NCI-H187 (cell line): ENCODE data around the gene CRACR2A.
A peak's percentile ranks its signal among the peaks of the same experiment; 100 is the strongest.

Experiments used
- DNase-seq, 2 experiments: peaks; one replicate each; lab custom pipeline; 2025; lab: John Stamatoyannopoulos, UW

The CRACR2A gene

DNA sequence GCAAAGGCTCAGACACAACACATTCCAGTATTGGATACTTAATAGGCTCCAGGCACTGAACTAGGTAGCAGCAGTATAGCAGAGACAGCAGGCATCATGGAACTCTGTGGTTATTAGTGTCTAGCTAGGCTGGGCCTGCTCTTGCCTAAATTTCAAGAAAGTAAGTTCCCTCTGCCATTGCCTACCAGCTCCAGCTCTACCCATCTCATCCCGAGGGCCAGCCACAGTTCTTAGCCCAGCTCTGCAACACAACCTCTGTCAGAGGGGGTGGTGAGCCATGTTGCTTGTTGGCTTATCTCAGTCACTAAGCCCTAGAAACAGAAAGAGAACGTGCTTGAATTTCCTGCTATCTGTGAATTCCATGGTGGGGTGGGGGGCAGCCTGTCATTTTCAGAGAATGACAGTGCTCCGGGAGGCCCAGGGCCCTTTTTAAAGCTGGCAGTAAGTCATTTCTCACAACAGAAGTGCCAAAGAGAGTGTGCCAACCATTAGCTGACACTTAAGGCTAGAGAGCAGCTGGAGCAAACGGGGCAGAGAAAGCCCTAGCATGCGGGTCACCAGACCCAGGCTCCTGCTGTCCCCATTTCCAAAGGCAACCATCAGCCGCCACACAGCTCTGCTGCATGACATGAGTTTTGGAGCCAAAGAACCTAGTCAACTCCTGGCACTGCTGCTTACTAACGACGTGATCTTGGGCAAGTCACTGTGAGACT, 156.1 kb downstream of the CRACR2A start:
- no peak for DNase-seq

DNA sequence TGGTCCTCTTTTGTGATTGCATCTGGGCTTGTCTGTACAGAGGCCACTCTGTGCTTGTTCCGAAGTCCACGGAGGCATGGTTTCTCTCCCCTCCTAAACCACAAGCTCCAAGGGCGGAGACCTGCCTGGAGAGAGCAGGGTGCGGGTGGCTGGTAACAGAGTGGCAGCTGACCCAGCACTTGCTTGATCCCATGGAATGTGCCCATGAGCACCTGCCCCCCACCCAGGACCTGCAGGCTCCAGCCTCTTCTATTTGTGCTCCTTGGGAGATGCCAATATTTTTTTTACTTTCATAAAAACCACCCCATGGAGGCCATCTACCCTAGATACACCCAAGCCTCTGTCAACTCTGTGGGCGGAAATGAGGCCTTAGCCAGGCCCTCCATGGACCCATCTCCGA, 157.2 kb downstream of the CRACR2A start:
- DNase-seq, result no peak

DNA sequence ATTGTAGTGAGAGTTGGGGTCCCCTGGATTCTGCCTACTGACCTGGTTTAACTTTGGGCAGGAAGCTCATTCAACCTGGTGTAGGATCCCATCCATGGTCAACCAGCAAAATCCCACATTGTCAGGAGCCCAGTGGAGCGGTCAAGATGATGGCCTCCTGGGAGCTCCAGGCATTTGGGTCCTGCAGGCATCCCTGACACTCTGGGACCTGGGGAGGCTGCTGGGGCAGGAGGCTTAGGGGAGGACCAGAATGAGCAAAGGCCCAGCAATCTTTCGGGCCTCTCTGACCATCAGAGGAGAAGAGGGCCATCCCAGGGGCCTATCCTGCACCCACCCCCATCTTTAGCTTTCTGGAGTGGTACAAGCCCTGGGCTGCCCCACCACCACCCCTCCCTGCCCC, 157.9 kb downstream of the CRACR2A start:
- DNase-seq, result no peak

DNA sequence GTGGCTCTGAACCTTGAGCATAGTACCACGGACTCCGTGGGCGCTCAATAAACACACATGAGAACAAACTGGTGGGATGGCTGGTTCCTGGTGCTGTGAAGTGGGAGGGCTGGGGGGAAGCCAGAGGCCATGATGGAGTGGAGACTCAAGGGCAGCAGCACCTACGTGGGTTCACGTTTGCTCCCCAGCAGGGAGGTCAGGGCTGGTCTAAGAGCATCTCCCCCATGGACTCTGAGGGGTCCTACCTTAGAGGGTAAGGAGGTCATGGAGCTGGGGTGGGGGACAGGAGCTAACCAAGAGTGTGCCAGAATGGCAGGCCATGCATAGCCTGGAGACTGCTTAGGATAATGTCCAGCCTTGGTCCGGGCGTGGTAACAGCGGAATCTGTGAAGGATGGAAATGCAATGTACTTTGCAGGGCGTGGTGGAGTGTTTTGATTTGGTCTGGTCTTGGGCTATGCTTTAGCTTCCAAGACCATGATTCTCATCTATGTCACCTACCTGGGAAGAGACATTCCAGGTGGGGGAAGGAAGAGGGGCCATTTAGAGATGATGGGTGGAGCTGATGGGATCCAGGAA, 158.9 kb downstream of the CRACR2A start:
- no peak for DNase-seq

DNA sequence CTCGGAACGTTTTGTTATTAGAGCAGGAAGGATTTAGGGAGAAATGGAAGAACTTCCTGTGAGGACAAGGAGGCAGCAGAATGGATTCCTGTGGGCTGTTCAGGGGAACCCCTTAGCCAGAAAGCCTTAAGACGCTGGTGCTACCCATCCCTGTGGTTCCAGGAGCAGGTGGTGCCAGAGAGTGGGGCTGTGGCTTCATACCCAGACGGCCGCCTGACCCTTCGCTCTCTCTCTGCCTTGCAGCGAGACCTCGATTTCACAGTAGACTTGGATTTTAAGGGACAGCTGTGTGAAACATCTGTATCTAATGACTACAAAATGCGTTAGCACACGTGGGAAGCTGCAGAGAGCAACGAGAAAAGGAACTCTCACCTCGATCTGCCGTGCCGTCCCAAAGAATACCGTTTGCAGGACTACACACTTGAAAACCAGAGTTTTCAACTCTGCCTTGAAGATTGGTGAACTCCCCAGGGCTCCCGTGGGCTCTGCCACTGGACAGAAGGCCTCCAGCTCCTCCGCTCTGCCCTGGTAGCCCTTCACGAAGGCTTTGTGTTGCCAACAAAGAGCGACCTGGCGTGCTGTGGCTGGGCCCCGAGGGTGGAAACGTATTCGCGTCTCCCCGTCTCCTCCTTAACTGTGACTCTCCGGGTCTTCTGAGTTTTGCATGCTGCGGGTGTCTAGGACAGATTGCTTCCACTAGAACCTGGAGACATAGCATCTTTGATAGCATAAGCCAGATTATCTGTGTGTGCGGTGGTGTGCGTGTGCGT, 159.9 kb downstream of the CRACR2A start:
- DNase-seq, result no peak

DNA sequence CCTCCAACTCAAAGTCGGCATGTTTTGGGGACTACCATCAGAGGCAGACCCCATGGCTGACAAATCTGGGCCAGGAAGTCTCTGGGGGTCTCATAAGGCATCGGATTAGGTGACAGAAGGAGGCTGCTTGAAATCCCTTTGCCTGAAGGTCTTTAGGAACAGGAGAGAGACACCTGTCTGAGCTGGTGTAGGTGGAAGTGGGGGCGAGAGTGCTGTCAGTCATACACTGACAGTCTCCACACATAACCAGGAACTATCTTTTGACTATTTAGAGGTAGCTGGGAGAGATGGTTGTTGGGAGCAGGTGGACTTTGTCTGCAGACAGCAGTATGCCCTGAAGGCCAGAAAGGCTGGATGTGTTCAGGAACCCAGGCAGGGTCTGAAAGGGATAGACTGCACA, 163.2 kb downstream of the CRACR2A start:
- no peak for DNase-seq

DNA sequence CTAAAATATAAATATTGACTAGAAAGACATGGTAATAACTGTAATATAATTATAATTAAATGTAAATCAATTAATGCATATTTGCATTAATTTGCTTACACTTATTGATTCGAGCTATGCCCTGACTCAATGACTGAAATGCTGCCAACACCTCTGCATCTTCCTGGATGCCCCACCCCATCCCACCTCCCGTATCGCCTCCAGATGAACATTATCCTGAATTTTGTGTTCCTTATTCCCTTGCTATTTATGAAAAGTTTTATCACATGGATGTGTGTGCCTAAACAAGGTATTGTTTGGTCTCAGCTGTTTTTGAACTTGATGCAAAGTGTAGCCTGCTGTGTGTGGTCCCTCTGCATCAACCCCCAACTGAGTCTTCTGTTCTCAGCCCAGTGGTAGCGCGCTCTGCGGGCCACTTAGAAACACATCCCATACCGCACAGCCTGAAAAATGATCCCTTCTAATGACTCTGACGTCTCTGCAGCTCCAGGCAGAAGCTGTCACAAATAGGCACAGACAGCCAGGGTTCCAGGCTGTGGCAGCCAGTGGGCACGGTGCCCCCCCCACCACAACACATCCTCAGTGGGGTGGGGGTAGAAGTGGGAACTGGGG, 165.4 kb downstream of the CRACR2A start:
- peak in 1 of 2 experiments; percentile 16 for DNase-seq

DNA sequence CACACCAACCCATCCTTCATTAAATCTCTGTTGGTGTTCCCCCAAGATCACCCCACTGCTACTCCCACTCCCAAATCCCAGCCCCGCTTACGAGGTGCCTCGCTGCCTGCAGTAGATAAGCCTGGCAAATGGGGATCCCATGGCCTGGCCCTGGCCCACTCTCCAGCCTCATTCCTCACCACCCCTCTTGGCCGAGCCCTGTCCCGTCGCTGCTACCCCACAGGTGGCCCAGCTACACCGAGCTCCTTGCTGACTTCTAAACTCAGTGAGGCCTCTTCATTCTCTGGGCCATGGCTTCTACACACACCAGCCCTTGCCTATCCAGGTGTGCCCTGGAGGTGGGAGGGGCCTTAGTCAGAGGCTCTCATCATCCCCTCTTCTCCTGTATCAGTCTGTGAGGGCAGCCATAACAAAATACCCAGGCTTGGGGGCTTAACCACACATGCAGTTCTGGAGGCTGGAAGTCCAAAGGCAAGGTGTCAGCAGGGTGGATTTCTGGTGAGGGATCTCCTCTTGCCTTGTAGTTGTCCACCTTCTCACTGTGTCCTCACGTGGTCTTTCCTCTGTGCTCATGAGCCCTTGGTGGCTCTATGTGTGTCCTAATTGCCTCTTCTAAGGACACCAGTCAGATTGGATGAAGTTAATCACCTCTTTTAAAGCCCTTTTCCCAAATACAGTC, 169.1 kb downstream of the CRACR2A start:
- DNase-seq, result no peak

DNA sequence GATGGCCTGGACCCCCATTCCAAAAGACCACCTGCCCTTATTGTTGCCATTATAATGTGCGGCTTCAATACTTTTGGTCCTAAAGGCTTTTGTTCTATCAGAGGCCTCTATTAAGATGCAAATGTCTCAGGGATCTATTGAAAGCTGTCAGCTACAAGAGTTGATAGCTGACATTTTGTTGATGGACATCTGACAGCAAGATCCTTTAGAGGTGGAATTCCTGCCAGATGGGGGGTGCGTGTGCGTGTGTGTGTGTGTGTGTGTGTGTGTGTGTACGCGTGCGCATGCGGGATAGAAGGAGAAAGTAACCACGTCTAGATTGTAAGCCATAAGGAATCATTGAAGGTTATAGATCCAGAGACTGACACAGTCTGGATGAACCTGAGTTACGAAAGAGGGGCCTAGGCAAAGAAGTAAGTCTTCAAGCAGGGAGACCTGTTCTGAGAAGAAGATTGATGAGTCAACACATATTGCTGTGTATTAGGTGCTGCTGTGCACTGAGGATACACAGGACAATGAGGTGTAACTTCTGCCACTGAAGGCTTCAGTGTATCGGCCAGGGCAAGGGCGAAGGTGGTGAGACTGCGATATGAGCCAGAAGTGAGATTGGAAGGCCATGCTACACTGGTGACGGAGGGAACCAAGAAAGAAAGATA, 172.7 kb downstream of the CRACR2A start:
- DNase-seq, result no peak

DNA sequence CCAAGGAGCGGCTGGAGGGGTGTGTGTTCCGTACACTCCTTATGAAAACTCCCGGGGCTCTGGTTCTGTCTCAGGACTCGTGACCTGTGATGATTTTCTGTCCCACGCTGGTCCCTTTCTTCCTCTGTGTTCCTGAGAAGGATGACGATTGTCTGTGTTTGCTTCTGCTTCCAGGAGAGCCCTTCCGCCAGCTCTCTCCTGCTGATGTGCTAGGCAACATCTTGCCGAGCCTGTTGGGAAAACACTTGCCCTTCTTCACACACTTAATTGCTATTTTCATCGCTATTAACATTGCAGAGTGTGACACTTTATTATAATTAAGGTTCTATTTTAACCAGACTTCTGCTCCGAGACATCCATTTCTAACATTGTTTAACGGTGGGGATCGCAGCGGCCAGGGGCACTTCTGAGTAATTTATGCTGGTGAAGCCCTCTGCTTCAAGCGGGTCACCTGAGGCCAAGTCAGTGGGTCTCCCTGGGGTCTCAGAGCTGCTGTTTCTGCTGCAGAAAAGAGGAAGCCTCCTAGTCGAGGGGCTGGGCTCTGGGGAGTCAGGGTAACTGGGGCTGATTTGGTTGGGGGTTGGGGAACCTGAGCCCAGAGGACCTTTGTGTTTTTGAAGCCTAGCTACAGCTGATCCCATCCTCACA, 173.3 kb downstream of the CRACR2A start:
- DNase-seq, result no peak

DNA sequence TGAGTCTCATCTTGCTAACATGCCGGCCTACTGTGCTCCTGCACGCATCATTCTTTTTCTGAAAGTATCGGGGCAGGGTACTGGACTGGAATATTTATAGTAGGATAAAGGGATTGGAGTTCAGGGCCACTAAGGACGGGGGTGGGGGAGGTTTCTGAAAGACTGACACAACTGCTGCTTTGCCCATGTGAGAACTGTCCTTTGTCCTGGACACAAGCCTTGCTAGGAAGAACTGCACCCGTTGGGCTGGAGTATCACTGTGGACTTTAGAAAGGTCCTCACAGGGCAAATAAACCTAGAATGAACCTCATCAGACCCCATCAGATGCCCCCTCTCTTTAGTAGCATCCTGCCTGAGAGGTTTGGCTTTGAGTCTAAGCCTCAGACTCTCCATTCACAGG, 174.4 kb downstream of the CRACR2A start:
- DNase-seq, result no peak

DNA sequence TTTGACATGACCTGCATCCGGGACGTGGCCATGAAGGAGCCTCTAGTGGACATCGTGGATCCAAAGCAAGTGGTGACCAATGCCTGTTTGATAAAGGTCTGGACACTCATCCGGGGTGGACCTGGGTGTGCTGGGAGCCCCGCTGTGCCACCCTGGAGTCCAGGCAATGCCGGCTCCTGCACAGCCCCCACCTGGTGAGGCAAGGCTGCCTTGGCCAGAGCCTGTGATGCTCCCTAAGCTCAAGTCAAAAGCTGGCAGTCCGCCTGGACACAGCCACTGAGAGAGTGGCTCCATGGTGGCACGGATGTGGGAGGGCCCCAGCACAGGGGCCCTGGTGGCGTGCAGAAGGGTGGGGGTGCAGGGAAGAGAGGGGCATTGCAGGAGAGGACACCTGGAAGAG, 176.0 kb downstream of the CRACR2A start:
- no peak for DNase-seq

DNA sequence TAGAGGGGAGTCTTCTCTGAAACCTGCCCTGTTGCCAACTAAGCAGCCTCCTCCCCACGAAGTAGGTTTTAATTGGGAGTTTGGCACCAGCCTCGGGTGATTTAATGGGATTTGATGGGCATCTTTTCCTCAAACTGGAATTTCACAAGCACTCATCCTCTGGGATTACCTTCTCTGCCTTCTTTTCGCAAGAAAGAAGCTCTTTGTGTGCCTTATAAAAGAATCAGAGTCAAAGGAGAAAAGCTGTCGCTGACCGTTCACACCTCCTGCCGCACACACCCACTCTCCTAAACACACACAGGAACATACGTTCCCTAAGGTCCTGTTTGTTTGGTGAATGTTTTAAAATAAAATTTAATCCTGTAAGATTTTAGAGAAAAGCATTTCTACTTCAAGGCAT, 177.9 kb downstream of the CRACR2A start:
- DNase-seq, result no peak

DNA sequence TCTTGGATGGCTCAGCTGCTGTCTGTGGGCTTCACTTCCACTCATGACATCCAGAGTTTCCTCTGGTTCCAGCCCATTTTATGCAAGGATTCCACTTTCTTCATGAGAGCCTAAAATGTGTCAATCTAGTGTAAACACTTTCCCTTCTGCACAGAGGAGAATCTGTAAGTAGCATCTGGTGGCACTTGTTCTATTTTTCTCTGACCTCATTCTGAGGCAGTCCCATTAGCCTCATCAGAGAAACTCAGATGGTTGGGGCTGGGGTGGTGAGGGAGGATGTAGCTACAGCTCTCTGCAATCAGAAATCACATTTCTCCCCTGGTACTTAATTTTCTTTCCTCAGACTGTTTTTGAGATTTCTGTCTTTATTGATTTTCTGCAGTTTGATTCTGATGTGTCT, 180.3 kb downstream of the CRACR2A start:
- no peak for DNase-seq

DNA sequence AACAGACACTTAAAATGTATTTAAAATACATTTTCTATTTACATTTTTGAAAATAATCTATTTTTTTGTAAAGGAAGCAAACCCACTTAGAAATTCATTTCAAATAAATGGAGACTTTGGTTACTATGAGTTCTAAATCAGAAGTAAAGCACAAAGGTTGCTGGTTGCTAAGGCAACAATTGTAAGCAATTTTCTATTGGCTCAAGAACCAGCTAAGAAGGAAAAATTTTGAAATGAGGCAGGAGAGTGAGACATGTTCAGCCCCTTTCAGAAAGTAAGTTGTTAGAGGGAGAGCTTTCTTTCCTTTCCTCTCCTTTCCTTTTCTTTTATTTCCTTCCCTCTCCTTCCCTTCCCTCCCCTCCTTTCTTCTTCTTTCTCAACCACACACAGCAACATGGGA, 181.2 kb downstream of the CRACR2A start:
- no peak for DNase-seq

DNA sequence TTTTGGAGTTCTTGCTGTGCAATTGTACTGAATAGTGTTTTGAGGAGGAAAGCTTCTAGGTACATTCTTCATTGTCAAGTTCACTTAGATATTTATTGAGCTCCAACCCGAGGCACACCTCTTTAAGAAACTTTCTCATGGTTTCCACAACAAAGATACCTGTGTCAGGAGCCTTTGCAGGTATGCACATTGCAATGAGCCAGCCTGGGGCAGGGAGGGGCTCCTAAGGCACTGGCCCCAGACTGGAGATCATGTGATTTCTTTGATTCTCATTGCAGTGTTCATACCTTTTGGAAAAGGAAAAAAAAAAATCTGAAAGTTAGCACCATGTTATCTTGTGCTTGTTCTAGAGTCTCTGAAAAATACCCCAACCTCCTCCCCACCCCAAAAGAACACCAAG, 181.6 kb downstream of the CRACR2A start:
- DNase-seq, result no peak

DNA sequence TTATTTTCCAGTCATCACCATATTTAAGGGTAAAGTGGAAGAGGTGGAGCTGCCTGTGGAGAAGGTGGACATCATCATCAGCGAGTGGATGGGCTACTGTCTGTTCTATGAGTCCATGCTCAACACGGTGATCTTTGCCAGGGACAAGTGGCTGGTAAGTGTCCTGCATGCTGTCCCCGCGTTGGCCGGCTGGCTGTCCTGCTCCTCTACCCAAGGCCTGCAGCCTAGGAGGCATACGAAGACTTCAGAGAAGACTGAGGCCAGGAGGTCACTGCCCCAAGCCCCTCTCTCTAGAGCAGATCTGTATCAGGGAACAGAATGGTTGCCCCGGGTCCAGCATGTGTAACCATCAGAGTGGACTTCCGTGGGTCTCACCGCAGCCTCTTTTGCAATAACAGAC, 184.2 kb downstream of the CRACR2A start:
- DNase-seq, result no peak

DNA sequence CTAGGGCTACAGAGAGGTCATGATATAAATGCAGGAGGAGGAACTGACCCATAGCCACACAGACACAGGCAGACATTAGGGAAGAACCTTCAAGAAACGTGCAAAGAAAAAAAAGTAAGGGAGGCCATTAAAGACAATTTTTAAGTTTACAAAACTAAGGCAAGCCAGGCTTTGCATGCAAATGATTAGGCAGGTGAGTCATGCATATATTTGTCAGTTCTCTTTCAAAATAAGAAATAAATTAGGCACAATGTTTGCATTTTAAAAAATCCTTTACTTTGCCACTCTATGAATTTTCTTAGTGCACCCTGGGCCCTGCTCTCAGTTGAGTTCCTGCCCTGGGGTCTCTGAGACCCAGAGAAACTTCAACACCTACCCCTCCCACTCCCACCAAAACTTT, 186.9 kb downstream of the CRACR2A start:
- no peak for DNase-seq
